ENCODE data around the gene CDK14.

The CDK14 gene

GRCh38 chr7:90771281-90771680, 175.2 kb downstream of the CDK14 start:
- TF ChIP-seq CTCF (conservative IDR thresholded peaks at IDR 0.05; ENCODE audit: low read length) (no peak), EZH2phosphoT487 (IDR thresholded peaks at IDR 0.05; ENCODE audit: borderline replicate concordance) (no peak)
- H3K27me3 ChIP-seq (ENCODE audit: insufficient read depth, low read length, poor library complexity, severe bottlenecking), result no peaks in the 10 kb centered on the region
- H3K79me2 ChIP-seq (ENCODE audit: insufficient read depth, low read length), result no peaks in the 10 kb centered on the region
- H3K9ac ChIP-seq (ENCODE audit: low read depth, low read length, poor library complexity, severe bottlenecking), result no peak overlapping the region
- H4K20me1 ChIP-seq (ENCODE audit: insufficient read depth, low read length, poor library complexity, severe bottlenecking), result no peaks in the 10 kb centered on the region
- no peak overlapping the region for H3K4me3 ChIP-seq (ENCODE audit: low read length, poor library complexity, severe bottlenecking)
- no peaks in the 10 kb centered on the region for H3F3A ChIP-seq (ENCODE audit: low read depth)
- H3K4me2 ChIP-seq (ENCODE audit: low read depth, low read length, poor library complexity, severe bottlenecking), result no peak overlapping the region
- H3K9me3 ChIP-seq (ENCODE audit: insufficient read depth, low read depth, low read length), result no peaks in the 10 kb centered on the region
- H3K4me1 ChIP-seq (ENCODE audit: insufficient read depth, low read length, poor library complexity, severe bottlenecking), result no peaks in the 10 kb centered on the region
- H3K36me3 ChIP-seq (ENCODE audit: insufficient read depth, low read length), result no peaks in the 10 kb centered on the region
- no peak overlapping the region for H2AFZ ChIP-seq (ENCODE audit: low read length)
- H3K9me2 ChIP-seq (replicated peaks; ENCODE audit: low read depth, low read length), result no peaks in the 10 kb centered on the region

- H3K9me3 ChIP-seq (ENCODE audit: insufficient read depth, low read depth, low read length), result no peaks in the 10 kb centered on the region
- H3F3A ChIP-seq (ENCODE audit: low read depth), result no peaks in the 10 kb centered on the region
- H3K9me2 ChIP-seq (replicated peaks; ENCODE audit: low read depth, low read length), result no peaks in the 10 kb centered on the region
- no peak for TF ChIP-seq CTCF (conservative IDR thresholded peaks at IDR 0.05; ENCODE audit: low read length)
- no peak for TF ChIP-seq EZH2phosphoT487 (IDR thresholded peaks at IDR 0.05; ENCODE audit: borderline replicate concordance)
- no peaks in the 10 kb centered on the region for H3K27me3 ChIP-seq (ENCODE audit: insufficient read depth, low read length, poor library complexity, severe bottlenecking)
- H3K79me2 ChIP-seq (ENCODE audit: insufficient read depth, low read length), result no peaks in the 10 kb centered on the region
- H4K20me1 ChIP-seq (ENCODE audit: insufficient read depth, low read length, poor library complexity, severe bottlenecking), result no peaks in the 10 kb centered on the region
- no peak overlapping the region for H3K4me3 ChIP-seq (ENCODE audit: low read length, poor library complexity, severe bottlenecking)
- no peak overlapping the region for H3K4me2 ChIP-seq (ENCODE audit: low read depth, low read length, poor library complexity, severe bottlenecking)
- H3K4me1 ChIP-seq (ENCODE audit: insufficient read depth, low read length, poor library complexity, severe bottlenecking), result no peaks in the 10 kb centered on the region
- no peak overlapping the region for H2AFZ ChIP-seq (ENCODE audit: low read length)
- no peak overlapping the region for H3K9ac ChIP-seq (ENCODE audit: low read depth, low read length, poor library complexity, severe bottlenecking)
- no peaks in the 10 kb centered on the region for H3K36me3 ChIP-seq (ENCODE audit: insufficient read depth, low read length)
These were observed 176.3 kb downstream of the CDK14 start for GRCh38 chr7:90772410-90772809.

GRCh38 chr7:90773269-90773668, 177.1 kb downstream of the CDK14 start:
- Histone ChIP-seq H3F3A (ENCODE audit: low read depth) (no peaks in the 10 kb centered on the region), H2AFZ (ENCODE audit: low read length) (no peak overlapping the region), H4K20me1 (ENCODE audit: insufficient read depth, low read length, poor library complexity, severe bottlenecking) (no peaks in the 10 kb centered on the region), H3K9me2 (replicated peaks; ENCODE audit: low read depth, low read length) (no peaks in the 10 kb centered on the region), H3K36me3 (ENCODE audit: insufficient read depth, low read length) (no peaks in the 10 kb centered on the region), H3K9ac (ENCODE audit: low read depth, low read length, poor library complexity, severe bottlenecking) (no peak overlapping the region), H3K79me2 (ENCODE audit: insufficient read depth, low read length) (no peaks in the 10 kb centered on the region), H3K9me3 (ENCODE audit: insufficient read depth, low read depth, low read length) (no peaks in the 10 kb centered on the region), H3K27me3 (ENCODE audit: insufficient read depth, low read length, poor library complexity, severe bottlenecking) (no peaks in the 10 kb centered on the region), H3K4me3 (ENCODE audit: low read length, poor library complexity, severe bottlenecking) (no peak overlapping the region), H3K4me1 (ENCODE audit: insufficient read depth, low read length, poor library complexity, severe bottlenecking) (no peaks in the 10 kb centered on the region), H3K4me2 (ENCODE audit: low read depth, low read length, poor library complexity, severe bottlenecking) (no peak overlapping the region)
- TF ChIP-seq EZH2phosphoT487 (IDR thresholded peaks at IDR 0.05; ENCODE audit: borderline replicate concordance) (no peak), CTCF (conservative IDR thresholded peaks at IDR 0.05; ENCODE audit: low read length) (no peak)

All from Loucy (cell line).